Sigmoid colon (tissue), 4 donors: ENCODE measurements around the gene MBLAC1.

Experiments used
- POLR2A ChIP-seq, 2 donors: fragments of 450-650 bp; IDR thresholded peaks; one replicate each; pipeline ENCODE4 v1.6.1; 2016; ENCODE audit warnings: antibody characterized with exemption in 2 of 2, mild to moderate bottlenecking in 2 of 2, moderate library complexity in 2 of 2
- POLR2AphosphoS5 ChIP-seq, 4 donors: sonication (generic); formaldehyde crosslinking; IDR thresholded peaks; one replicate each; pipeline ENCODE4 v1.6.1; 2017; ENCODE audit warnings: antibody characterized with exemption in 4 of 4
- TF ChIP-seq, protein P1 (sequence below), 4 experiments: fragments of 450-650 bp in 3 of 4; fragments of 200-600 bp in 1 of 4; IDR thresholded peaks; one replicate each; pipeline ENCODE4 v1.5.1; 2016 to 2019; ENCODE audit warnings: antibody characterized with exemption in 4 of 4, mild to moderate bottlenecking in 3 of 4, moderate library complexity in 2 of 4

DNA sequence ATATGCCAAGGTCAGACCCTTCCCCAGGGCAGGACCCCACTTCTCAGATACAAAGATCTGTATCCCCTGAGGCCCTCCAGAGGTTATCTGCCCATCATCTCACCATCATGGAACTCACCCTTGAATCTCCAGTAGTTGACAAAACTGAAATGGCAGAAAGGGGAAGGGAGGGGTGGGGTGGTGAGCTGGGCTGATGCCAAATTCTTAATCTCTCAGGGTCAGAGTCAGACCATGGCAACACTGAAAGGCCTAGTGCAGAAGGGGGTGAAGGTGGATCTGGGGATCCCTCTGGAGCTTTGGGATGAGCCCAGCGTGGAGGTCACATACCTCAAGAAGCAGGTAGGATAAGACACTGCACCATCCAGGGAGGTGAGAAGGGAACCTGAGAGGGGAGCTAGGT is 4.2 kb upstream of the MBLAC1 start:
- TF ChIP-seq, protein P1, sequence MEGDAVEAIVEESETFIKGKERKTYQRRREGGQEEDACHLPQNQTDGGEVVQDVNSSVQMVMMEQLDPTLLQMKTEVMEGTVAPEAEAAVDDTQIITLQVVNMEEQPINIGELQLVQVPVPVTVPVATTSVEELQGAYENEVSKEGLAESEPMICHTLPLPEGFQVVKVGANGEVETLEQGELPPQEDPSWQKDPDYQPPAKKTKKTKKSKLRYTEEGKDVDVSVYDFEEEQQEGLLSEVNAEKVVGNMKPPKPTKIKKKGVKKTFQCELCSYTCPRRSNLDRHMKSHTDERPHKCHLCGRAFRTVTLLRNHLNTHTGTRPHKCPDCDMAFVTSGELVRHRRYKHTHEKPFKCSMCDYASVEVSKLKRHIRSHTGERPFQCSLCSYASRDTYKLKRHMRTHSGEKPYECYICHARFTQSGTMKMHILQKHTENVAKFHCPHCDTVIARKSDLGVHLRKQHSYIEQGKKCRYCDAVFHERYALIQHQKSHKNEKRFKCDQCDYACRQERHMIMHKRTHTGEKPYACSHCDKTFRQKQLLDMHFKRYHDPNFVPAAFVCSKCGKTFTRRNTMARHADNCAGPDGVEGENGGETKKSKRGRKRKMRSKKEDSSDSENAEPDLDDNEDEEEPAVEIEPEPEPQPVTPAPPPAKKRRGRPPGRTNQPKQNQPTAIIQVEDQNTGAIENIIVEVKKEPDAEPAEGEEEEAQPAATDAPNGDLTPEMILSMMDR (IDR thresholded peaks at IDR 0.05) = no peak
- no peak for TF ChIP-seq POLR2AphosphoS5 (IDR thresholded peaks at IDR 0.05)
- no peak for TF ChIP-seq POLR2A (IDR thresholded peaks at IDR 0.05)
